IPS DF 6.9 (cell line): ENCODE results near the gene DLX3.

Experiments
- DNase-seq: peaks from one replicate; pipeline ENCODE4 v3.0.0-alpha.2; 2013; ENCODE audit warnings: low read depth, low spot score
- H3K27ac ChIP-seq: one replicate; pipeline ENCODE4 v1.5.1; 2013; ENCODE audit warnings: low read length, control low read depth
- H3K27me3 ChIP-seq: 2 replicates; pipeline ENCODE4 v1.6.1; 2013; ENCODE audit warnings: mild to moderate bottlenecking, low read length; ENCODE audit not compliant: control insufficient read depth, insufficient read depth
- H3K36me3 ChIP-seq: 2 replicates; pipeline ENCODE4 v1.6.1; 2013; ENCODE audit warnings: low read length; ENCODE audit not compliant: control insufficient read depth, insufficient read depth
- H3K4me1 ChIP-seq: 2 replicates; pipeline ENCODE4 v1.6.1; 2013; ENCODE audit warnings: low read length; ENCODE audit not compliant: control insufficient read depth, insufficient read depth
- H3K4me3 ChIP-seq: 2 replicates; pipeline ENCODE4 v1.5.1; 2013; ENCODE audit warnings: mild to moderate bottlenecking, low read length
- H3K9me3 ChIP-seq: 2 replicates; pipeline ENCODE4 v1.6.1; 2013; ENCODE audit warnings: low read length, inconsistent platforms; ENCODE audit not compliant: control insufficient read depth, insufficient read depth
- WGBS: extraction: QIAGEN DNeasy Blood & Tissue Kit; methylation state at CpG from one replicate; pipeline ENCODE4 v1.1.7; 2013; ENCODE audit warnings: mixed read lengths, missing lambda C conversion rate; ENCODE audit not compliant: insufficient read length, insufficient coverage; 5-methylcytosine and 5-hydroxymethylcytosine counted together

The DLX3 gene

DNA sequence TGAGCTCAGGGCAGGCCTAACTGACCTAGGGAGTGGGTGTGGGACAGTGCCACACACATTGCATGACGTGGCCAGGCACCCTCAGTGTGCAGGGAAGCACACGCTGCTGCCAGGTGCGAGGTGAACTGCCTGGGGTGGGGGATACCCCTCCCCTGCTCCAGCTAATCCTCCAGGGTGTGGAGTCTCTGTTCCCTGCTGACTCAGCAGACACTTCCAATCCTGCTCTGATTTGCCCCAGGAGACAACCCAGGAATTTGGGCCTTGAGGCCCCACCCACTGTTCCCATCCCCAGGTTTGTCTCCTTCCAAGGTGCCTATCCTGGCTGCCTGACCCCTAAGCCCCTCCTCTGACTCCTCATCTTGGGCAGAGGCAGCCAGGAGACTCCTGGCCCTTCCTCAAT lies 10.7 kb downstream of the DLX3 start:
- Histone ChIP-seq H3K4me1 (peaks cover 5% of the 10 kb centered on the region), H3K4me3 (no peak overlapping the region), H3K27me3 (peaks cover 12% of the 10 kb centered on the region), H3K36me3 (no peaks in the 10 kb centered on the region), H3K9me3 (no peaks in the 10 kb centered on the region), H3K27ac (no peak overlapping the region)
- DNase-seq: no peak
- no CpG with 5 or more reads among the region's 3 CpGs for WGBS

DNA sequence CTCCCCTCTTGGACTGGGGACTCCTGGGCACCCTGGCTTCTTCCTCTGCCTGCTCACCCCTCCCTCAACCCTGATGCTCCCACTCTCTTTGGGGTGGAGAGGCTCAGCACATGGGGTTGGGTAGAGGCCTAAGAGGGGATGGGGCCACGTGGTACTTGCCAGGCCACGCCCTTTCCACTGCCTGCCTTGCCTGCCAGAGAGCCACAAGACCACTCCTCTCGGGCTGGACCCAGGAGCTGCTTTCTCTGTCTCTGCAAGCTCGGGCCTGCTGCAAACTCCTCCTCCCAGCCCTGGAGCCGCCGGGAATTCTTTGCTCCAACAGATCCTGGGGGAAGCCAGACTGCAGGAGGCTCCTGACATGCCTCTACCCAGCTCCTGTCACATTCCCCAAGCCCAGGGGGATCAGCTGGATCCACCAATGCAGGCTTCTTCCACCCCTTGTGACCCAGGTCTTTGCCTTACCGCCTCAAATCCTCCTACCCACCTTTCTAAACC lies 14.3 kb downstream of the DLX3 start:
- no peaks in the 10 kb centered on the region for H3K36me3 ChIP-seq
- H3K4me3 ChIP-seq: no peak overlapping the region
- no peak overlapping the region for H3K27ac ChIP-seq
- WGBS: no CpG with 5 or more reads among the region's 7 CpGs
- H3K27me3 ChIP-seq: peaks cover 2% of the 10 kb centered on the region
- no peaks in the 10 kb centered on the region for H3K9me3 ChIP-seq
- peaks cover 7% of the 10 kb centered on the region for H3K4me1 ChIP-seq
- DNase-seq: no peak

DNA sequence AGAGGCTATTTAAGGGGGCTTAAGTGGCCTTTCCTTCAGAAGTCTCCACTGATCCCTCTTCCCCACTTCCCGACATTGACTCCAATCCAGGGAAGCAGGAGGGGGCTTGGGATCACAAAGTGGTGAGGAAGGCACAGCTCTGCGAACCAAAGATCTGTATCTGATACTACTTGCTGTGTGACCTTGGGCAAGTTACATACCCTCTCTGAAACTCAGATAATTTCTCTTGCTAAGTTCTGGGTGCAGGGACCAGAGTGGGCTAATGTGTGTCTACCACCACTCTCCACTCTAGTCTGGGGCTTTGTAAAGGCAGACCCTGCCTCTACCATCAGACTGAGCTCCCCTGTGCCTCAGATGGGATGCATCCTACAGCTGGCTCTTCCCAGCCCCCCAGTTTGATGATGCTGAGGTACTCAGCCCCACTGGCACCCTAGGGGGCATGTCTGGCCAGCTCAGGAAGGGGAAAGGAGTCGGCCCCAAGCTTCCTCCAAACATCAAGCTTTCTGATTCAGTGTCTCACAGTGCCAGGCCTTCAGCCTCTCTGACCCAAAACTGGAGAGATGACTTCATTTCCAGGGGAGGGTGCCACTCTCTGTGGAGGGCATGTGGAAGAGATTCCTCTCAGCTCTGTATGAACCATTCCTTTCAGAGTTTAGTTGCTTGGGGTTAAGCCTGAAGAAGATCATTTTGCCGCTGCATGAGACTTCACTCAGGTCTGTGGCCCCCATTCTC lies 15.1 kb downstream of the DLX3 start:
- Histone ChIP-seq H3K4me3 (no peak overlapping the region), H3K9me3 (no peaks in the 10 kb centered on the region), H3K4me1 (peaks cover 9% of the 10 kb centered on the region), H3K27me3 (peaks cover 10% of the 10 kb centered on the region), H3K27ac (no peak overlapping the region), H3K36me3 (no peaks in the 10 kb centered on the region)
- WGBS: no CpG with 5 or more reads among the region's 4 CpGs
- no peak for DNase-seq

DNA sequence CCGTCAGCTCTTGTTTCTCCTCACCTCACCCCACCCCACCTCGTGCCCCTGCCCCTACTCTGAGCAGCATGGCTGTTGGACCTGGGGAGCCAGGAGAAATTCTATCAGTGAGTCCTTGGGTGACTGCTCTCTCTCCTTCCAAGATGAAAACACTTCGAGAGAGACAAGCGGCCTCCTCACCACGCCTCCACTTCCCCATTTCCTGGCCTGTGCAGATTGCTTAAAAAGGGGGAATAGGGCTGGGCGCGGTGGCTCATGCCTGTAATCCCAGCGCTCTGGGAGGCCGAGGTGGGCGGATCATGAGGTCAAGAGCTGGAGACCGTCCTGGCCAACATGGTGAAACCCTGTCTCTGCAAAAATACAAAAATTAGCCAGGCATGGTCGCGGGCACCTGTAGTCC lies 16.5 kb downstream of the DLX3 start:
- H3K4me3 ChIP-seq: no peak overlapping the region
- no peak for DNase-seq
- H3K27ac ChIP-seq: no peak overlapping the region
- no peaks in the 10 kb centered on the region for H3K36me3 ChIP-seq
- no peaks in the 10 kb centered on the region for H3K9me3 ChIP-seq
- peaks cover 23% of the 10 kb centered on the region for H3K27me3 ChIP-seq
- WGBS: no CpG with 5 or more reads among the region's 13 CpGs
- H3K4me1 ChIP-seq: peaks cover 9% of the 10 kb centered on the region

DNA sequence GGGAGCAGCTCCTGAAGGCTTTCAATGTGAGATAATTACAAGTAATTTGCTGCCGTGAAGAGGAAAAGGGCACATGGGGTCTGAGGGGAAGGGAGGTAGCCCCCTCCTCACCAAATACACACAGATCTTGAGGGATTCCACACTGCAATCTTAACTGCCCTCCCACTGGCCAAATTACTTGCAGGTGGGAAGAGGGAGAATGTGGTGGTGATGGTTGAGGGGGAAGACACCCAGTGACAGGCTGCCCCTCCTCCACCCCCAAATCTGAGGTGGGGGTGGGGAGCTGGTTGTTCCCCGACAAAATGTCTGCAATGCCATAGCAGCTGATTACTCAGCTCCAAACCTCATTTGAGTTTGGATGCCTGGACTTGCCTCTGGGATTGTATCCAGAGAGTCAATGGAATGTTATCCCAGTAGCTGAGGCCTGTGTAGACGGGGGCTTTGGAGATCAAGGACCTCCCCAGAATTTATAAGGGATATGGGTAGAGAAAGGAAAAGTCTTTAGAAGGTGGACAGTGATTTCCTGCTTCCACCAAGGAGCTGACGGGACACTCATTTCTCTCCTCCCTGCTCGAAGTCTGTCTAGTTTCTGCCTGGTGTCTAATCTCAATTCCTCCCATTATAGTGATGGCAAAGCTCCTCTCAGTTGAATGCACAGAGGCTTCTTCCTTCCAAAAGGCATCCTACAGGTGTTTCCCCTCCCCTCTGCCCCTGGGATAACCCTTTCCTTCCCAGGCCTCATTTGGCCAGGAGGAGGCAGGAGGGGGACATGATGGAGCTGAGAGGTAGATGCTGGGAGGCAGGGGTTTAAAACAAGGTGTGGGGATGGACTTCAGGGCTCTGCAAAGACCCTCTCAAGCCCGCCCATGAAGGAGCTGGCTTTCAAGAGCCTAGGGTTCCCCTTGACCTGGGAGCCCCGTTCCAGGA lies 17.3 kb downstream of the DLX3 start:
- H3K4me1 ChIP-seq: peaks cover 11% of the 10 kb centered on the region
- H3K27ac ChIP-seq: no peak overlapping the region
- no peaks in the 10 kb centered on the region for H3K9me3 ChIP-seq
- H3K4me3 ChIP-seq: no peak overlapping the region
- DNase-seq: no peak
- no peaks in the 10 kb centered on the region for H3K36me3 ChIP-seq
- WGBS: no CpG with 5 or more reads among the region's 7 CpGs
- peaks cover 30% of the 10 kb centered on the region for H3K27me3 ChIP-seq

DNA sequence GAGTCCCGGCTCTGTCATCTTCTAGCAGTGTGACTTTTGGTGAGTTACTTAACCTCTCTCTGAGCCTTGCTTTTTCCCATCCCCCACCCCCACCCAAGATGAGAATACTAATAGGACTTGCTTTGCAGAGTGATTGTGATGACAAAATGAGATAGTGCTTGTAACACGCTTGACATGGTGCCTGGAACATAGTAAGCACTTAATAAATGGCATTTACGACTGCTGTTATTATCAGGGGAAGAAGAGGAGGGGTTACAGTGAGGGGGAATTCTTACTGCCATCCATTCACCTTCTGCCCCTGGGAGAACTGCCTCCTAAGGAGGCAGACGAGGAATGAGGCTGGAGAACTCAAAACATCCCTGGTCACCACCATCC lies 18.2 kb downstream of the DLX3 start:
- H3K9me3 ChIP-seq: no peaks in the 10 kb centered on the region
- DNase-seq: no peak
- H3K4me1 ChIP-seq: peaks cover 12% of the 10 kb centered on the region
- WGBS: no CpG with 5 or more reads among the region's 4 CpGs
- no peaks in the 10 kb centered on the region; the same call in 1 of the 2 replicates for H3K36me3 ChIP-seq
- H3K4me3 ChIP-seq: no peak overlapping the region
- H3K27ac ChIP-seq: no peak overlapping the region
- peaks cover 40% of the 10 kb centered on the region for H3K27me3 ChIP-seq

DNA sequence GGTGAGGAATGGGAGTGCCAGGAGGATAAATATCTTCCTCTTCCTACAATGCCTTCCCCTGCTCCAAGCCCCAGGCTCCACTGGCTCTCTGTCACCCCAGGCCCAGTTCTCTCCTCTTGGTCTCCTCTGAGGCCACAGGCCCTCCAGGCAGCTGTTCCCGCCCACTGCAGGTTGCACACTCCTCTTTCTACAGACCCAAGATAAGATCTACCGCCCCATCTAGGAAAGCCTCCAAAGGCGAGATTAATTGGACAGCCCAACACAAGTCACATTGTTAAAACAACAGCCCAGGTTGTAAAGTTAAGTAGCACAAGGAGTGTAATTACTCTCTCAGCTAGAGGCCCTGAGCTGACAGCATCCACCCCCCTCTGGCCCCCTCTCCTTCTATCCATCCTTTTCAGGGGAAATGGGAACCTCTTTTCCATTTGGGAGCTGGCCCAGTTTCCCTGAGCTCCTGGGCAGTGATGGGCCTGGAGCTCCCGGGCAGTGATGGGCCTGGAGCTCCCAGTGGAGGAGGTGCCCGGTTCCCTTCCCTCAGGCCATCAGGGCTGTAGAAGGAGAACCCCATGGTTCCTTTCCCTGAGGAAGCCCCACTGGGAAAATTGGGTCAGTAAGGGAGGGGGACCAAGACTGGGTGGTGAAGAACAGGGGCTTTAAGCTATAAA lies 18.7 kb downstream of the DLX3 start:
- Histone ChIP-seq H3K9me3 (no peaks in the 10 kb centered on the region), H3K27ac (no peak overlapping the region), H3K36me3 (no peaks in the 10 kb centered on the region; the same call in 1 of the 2 replicates), H3K4me1 (peaks cover 12% of the 10 kb centered on the region), H3K27me3 (peaks cover 45% of the 10 kb centered on the region), H3K4me3 (no peak overlapping the region)
- no CpG with 5 or more reads among the region's 5 CpGs for WGBS
- no peak for DNase-seq

DNA sequence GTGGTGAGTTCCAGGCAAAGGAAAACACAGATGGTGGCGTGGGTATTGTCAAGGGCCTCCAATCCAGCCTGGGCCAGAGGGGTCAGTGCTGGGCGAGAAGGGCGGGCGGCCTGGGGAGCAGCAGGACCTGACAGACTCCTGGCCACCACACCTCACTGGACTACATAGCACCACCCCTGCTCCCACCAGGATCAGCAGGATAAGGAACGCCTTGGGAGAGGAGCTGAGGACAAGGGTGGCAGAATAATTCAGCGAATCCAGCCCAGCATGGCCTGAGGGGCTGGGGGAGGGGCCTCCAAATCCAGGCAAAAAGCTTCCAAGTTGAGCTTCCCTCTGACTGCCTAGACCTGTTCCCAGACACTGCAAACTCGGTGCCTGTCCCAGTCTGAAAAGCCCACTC lies 19.5 kb downstream of the DLX3 start:
- DNase-seq: no peak
- Histone ChIP-seq H3K4me3 (no peak overlapping the region), H3K27me3 (peaks cover 52% of the 10 kb centered on the region), H3K4me1 (peaks cover 9% of the 10 kb centered on the region), H3K27ac (no peak overlapping the region), H3K36me3 (no peaks in the 10 kb centered on the region; the same call in 1 of the 2 replicates), H3K9me3 (no peaks in the 10 kb centered on the region)
- WGBS: no CpG with 5 or more reads among the region's 7 CpGs

DNA sequence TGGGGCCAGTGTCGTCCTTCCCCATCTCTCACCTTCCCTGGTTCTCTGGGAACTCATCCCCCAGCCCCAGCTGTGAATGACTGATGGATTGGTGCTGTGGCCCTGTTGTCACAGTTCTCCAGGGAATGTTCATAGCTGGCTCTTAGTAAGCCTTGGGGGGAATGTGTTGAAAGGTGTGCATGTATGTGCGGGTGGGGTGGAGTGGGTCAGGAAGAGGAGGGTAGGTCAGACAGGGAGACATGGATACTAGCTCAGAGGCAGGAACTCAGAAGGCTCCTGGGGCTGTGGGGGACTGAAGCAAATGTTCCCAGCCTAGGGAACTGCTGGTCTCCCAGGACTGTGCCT lies 21.8 kb downstream of the DLX3 start:
- Histone ChIP-seq H3K4me1 (peaks cover 9% of the 10 kb centered on the region; the same call in 1 of the 2 replicates), H3K27me3 (peaks cover 63% of the 10 kb centered on the region), H3K4me3 (no peak overlapping the region), H3K27ac (no peak overlapping the region), H3K36me3 (no peaks in the 10 kb centered on the region; the same call in 1 of the 2 replicates), H3K9me3 (no peaks in the 10 kb centered on the region)
- DNase-seq: no peak
- WGBS: no CpG with 5 or more reads among the region's 2 CpGs
